GM21367 (cell line): ENCODE data around the gene PPP2R5E.
A peak's percentile ranks its signal among the peaks of the same experiment; 100 is the strongest.

Experiments used
- ATAC-seq: cut with Tn5 transposase; IDR thresholded peaks from one replicate; pipeline ENCODE4 v1.9.1; 2021; ENCODE audit not compliant: unreplicated experiment

PPP2R5E gene

DNA sequence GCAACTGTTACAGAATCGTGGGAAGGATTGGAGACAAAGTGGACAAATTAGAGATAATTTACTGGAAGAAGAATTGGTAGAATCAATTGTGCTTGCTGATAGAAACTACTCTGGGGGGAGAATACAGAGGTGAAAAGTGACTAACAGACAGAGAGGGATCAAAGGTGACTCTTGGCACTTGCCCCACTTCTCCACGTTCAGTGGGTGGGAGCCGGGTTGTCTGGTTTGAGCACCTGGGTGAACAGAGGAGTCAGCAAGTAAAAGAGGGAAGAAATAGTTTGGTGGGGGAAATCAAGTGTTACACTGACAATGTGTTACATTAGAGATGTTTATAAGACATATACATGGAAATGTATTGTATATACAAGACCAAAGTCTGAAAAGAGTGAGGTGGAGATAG lies 69.1 kb downstream of the PPP2R5E start:
- ATAC-seq, result no peak

DNA sequence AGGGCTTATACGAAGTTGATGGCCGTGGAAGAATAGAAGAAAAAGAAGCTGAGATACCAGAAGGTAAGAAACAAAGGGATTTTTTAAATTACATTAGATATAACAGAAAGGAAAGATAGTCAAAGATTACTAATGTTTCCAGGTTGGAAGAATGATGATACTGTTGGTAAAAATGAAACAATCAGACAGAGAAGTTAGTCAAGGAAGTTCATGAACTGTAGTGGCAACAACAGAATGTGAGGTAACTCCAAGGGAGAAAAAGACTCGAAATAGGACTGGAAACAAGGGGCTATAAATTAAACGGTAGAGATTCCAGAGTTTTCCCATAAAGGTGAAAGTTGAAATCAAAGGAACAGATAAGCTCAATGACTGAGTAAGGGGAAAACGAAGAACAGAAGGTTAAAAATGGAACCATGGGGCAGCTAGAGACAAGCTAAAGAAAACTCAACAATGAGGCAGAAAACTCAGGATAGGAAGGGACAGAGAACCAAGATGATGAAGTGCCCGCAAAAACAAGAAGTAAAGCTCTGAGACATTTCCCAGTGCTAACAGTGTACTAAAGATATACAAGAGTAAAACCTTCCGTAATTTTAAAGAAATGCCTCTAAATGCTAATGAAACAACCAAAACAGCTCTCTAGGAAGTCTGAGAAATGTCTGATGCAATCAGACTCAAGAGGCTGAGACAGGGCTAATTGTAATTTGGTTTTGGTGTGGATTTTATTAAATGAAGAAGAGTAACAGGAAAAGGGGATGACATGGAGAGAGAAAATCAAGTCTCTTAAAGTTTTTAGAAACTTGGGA lies 70.0 kb downstream of the PPP2R5E start:
- no peak for ATAC-seq

DNA sequence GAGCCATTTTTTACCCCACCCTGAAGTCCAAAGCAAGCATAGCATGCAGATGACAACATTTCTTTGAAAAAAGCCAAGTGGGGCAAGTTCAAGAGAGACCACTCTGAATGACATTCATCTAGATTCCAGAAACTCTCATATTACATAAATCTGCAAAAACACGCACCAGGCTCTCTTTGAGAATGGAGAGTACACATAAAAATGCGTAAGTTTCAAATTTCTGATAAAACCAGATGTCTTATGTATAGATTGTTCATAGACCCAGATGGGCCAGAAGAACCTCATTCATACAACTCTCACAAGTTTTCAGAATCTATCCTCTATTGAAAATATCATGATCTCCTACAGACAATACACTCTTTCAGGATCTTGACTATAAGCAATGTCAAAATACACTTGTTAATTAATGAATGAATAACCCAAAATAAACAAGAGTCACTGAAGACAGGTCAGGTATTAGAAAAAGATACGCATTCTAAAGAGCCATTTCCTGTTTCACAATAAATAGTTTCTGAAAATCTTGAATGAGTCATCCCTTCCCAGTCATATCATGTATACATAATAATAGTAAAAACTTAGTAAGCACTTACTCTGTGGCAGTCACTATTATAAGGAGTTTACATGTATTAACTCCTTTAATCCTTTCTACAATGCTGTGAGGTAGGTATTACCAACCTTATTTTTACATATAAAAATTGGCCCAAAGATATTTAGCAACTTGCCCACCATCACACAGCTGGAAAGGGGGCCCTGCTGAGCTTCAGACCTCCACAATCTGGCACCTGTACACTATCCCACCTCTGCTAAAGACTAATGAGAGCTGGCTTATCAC lies 72.0 kb downstream of the PPP2R5E start:
- ATAC-seq, result peak; percentile 88

DNA sequence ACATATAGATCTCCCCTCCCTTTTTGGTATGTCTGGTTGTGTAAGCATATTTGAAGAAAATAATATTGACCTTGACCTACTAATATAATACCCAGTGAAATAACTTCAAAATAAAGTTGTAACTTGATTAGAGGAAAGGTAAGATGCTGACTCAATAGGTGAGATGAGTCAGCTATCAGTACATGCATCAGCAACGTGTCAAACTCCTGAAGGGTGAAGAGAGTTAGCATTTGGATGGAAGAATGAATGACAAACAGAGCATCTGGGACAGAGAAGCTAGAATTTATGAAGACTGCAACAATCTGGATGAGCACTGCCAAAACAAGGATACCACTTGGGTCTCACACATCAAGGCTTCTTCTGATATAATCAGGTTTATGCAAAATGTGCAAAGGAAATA lies 74.9 kb downstream of the PPP2R5E start:
- no peak for ATAC-seq

DNA sequence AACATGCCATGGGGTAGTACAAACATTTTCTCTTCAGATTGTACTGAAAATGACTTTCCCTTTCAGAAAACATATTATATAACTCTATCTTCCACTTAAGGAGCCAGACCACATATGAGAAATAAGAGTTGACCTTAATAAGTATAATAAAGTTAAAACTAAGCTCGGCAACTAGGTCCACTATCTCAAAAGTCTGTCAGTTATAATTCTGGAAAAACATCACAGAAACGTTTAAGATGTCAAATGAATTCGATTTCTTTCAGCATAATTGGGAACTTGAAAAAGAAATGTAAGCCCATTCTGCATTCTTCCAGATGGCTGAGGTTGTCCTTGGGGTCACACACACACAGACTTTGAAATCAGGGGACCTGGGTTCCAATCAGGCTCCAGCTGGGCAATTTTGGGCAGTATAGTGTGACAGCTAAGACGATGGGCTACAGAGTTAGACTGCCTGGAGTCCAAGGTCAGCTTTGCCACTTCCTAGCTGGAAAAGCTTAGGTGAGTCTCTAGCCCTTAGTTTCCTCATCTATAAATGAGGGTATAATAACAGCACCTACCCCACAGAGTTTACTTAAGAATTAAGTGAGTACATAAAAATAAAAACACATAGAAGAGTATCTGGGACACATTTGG lies 75.6 kb downstream of the PPP2R5E start:
- no peak for ATAC-seq

DNA sequence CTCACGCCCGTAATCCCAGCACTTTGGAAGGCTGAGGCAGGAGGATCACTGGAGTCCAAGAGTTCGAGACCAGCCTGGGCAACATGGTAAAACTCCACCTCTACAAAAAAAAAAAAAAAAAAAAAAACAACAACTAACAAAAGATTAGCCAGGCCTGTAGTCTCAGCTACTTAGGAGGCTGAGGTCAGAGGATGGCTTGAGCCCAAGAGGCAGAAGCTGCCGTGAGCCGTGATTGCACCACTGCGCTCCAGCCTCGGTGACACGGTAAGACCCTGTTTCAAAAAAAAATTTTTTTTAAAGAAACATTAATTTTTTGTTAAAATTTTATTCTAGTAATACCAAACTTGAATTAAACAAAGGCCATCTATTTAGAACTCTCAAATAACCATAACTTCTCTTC lies 77.8 kb downstream of the PPP2R5E start:
- ATAC-seq, result no peak

DNA sequence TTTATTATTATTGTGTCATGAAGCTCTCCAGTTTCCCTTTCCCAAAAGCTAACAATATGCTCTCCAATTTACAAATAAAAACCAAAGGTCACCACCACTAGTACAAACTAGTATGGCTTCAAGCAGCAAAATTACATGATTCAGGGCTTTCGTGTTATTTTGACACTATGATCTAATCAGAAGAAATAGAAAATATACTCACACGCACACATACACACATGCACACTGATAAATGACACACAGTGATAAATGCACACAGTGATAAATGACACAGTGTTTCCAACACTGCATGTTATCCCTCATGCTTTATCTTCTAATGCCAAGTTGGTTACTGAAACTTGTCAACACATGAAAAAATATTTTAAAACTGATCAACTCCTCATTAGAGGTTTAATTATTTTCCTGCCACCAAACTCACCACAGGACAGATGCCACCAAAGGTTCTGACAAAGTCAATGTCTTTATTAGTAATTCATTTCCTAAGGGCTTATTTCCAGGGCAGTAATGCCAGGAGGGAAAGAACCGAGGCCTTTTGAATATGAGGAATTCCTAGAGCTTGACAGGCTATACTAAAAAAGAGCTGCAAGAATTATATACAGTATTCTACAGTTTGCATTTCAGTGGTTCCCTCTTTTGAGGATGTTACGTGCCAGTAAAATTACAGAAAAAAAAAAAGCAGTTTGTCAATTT lies 82.4 kb downstream of the PPP2R5E start:
- no peak for ATAC-seq

DNA sequence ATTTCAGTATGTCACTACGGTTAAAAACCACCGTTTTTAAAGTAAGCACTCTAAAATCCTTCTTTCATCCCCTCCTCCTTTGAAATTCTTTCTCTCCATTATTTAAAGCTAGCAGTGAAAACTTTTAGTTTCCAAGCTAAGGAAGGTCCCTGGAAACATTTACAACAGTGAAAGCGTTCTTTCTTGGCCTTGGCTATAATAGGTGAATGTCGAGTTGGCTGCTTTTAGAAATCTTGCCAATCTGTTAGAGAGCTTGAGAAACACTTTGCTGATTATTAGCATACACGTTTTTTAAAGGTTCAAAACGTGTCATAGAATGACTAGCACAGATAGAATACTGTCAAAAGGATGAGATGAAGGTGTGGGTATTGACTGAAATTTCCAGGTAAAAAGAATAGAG lies 83.4 kb downstream of the PPP2R5E start:
- no peak for ATAC-seq

DNA sequence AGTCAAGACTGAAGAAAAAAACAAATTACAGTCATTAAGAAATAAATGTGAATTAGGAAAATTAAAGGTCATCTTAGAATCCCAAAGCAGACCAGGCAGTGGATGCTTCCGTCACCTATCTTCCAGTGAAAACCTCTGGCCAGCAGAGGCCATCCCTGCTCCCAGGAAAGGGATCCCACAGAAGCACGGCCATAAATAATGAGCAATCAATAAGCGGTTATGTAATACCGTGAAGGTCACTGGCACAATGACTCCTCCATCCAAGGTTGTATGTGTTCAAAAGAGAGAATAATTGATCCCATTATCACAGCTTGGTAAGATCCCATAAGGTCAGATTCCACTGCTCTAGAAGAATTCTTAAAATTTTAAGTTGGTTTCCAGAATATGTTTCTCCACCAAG lies 85.7 kb downstream of the PPP2R5E start:
- no peak for ATAC-seq

DNA sequence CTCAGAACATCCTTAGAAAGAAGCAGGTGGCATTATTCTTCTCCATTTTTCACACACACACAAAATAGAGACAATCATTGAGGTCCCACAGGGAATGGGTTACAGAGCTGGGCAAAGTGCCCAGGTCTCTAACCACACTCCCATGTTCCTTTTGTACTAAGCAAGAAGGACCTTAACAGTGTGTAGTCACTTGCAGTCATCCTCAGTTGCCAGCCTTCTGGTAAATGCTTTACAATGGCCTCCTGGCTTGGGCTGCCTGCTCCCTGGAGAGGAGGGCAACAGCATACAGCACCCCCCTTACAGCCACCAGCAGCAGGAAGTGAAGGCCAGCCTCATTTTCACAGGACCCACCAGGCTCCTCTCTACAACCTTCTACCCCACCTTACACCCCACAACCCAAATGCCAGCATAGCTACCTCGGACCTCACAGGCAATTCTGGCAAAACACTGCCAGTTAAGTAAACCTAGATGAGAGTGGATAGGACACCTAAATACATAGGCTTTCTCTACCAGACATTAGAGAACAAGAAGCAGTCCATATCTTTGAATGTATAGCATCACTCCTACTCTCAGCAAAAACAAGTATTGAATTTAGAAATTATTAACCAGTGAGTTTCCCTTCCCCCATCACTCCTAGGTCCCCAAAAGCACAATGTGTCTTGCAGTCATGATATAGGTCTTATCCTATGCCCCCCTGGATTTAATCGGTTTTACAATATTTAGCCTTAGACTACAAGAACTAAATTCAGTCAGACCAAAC lies 88.1 kb downstream of the PPP2R5E start:
- ATAC-seq, result peak; percentile 53

DNA sequence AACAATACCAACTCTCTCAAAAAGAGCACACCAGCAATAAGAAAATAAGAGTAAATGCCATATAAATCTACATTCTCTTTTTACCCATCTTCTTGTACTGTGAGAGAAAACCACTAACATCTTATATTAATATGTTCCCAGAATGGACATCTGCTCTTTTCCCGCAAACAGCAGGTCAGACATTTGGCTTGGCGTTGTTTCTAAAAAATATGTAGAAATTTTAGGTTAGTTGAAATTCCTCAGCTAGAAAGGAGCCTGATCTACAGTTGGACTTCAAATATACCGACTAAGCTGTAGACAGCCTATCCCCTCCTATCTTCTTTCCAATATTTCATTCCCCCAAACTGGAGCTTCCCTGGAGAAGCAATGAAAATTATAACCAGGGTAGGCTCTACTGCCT lies 88.7 kb downstream of the PPP2R5E start:
- ATAC-seq, result no peak

DNA sequence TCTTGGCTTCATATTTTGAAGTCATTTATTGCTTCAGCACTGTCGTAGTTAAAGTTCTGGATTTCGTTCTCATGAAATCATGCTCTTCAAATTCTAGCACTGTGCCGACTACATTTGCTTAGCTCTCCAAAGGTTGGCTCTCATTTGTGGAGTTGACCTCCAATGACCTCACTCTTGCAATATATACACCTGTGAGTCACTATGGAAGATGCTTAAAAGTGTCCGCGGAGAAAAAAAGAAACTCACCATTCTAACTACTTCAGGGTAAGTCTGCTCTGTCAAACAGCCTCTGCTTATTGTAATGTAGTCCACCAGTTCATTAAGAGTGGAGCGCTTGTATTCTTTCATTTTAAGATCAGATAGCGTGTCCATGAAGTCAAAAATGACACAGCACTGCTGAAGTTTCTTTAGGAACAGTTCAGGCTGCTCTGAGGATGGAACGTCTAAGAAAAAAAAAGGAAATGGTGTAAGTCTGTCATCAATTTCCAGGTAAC lies 89.7 kb downstream of the PPP2R5E start:
- ATAC-seq, result no peak

DNA sequence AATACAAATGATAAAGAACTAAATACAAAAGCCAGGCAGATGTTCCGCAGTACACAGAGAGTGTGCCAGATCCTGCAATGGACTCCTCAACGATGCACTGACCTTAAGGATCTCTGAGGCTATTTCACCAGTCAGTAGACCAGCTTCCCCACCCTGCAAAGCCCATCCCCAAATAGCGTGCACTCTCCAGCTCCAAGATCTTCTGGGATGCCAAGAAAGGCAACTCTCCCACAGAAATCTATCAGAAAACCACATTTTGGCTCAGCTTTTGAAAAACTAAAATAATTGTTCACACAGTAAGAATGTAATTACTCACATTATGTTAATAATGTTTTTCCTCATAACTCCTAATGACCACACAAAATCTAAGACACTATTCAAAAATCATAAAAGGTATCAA lies 90.4 kb downstream of the PPP2R5E start:
- ATAC-seq, result no peak

DNA sequence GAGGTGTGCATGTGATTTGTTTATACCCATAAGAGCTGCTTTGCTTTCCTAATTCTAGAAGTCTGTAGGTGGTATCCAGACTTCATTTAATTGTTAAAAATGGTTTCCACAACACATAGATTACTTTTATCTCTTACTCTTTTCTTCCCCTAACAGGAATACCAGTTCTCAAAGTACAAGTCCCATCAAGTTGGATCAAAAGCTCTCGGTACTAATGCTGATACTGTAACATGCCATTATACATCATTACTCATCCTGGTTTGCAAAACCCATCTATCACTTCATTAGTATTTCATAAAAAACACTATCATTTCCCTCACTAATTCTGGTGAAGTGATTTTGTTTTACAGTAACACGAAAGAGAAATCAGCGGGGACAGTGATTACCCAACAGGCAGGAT lies 94.3 kb downstream of the PPP2R5E start:
- no peak for ATAC-seq

DNA sequence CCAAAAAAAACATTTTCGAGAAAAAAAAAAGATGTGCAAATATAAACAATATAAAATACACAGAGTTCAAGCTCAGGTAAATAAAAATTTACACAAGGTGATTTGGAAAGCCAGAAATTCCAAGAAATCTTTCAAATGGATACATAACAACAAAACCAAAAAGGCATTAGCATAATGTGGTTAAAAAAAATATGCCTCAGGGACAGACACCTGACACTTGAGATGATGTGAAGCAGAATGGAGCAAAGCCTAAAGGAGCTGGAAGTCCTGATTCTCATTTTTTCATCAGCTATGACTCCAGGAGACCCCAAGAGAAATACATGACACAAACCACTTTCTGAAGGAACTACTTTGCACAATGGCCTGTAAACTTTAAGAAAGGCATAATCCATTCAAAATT lies 98.6 kb downstream of the PPP2R5E start:
- no peak for ATAC-seq

DNA sequence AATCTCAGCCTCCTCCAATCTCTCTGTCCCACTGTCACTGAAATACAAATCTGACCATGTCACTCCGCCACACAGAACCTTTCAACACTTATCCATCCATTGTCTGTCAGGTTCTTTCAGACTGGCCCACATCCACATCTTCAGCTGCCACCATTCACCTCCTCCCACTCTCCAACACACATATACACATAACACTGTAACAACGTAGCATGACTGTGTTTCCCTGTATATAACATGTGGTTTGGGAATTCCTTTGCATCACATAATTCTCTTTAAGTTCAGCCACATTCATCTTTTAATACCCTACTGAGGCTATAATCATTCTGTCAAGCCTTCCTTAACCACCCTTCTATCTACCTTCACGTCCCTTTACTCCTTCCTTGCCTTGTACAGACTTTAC lies 99.2 kb downstream of the PPP2R5E start:
- ATAC-seq, result no peak

DNA sequence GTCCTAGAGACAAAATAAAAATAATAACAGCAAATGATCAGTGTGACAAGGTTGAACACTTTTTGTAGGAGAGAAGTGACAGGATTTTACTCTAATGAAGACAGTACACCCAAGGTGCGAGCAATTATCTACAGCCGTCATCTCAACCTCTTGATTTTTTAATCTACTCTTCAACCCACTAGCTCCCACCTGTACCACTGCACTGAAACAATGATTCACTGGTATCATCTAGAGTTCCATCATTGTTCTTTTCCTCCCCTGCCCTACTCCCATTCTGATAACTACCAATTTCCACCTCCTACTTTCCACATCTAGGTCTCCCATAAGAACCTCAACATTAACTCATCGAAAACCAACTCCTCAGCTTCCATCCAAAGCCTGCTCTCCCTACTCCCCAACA lies 99.8 kb downstream of the PPP2R5E start:
- no peak for ATAC-seq

DNA sequence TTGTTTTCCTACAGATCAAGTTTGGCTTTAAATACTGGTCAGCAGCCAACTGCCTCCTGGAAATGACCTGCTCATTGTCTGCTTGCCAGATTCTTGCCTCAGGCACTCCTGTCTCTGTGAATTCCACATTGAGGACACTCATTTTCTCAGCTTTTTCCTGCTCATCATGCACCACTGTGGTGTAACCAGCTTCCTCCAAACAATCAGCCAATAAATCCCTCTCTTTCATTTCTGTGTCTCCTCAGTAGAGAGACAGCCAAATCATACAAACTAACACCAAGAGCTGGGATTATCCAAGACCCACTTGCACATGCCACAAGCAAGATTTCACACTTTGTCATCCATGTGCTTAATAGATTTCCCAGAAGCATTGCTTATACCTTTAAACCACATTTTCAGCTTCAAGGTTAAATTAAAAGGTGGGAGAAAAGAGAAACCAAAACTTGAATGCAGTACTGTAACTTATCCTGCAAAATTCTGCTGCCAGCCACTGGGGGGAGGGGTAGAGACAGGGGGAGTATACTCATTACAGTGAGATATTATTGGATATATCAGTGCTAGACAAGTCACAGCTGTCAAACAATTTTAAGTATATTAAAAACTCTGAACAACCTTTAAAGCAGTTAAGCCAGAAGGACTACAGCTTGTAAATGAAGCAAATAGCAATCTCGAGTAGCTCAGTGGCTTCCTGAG lies 105.0 kb downstream of the PPP2R5E start:
- ATAC-seq, result peak; percentile 40

DNA sequence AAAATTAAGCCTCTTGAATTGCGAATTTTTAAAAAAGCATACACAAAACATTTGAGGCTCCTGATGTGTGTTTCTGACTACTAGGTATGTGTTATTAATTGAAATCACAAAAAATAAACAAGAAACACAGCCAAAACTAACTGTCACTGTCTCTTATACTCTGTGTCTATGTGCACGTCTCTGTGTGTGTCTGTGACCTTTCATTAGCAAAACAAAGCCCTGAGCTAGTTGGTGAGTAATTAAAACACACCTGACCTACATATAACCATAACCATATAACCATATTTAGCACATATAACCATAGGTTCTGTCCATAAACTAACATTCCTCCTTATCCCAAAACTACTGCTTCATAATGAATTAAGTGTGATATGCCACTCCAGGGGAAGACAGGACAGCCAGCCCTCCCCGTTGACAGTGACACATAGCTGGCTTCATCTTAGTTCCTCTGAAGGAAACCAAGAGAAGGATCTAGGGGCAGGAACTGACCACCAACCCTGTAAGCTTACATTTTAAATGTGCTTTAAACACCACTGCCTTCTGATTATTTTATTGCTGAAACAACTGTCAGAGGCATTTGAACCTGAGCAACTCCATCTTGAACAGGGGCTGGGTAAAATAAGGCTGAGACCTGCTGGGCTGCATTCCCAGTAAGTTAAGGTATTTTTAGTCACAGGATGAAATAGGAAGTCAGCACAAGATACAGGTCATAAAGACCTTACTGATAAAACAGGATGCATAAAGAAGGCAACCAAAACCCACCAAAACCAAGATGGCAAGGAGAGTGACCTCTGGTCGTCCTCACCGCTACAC lies 106.7 kb downstream of the PPP2R5E start:
- no peak for ATAC-seq
